HG03139 (cell line): ENCODE measurements around the gene SLC38A2.
"Not testable (repeated sequence)": the region's sequence is repeated elsewhere in the genome, so short reads cannot be mapped to it uniquely, and the experiment has no call there.

Source experiments
- ATAC-seq: cut with Tn5 transposase; IDR thresholded peaks from one replicate; pipeline ENCODE4 v1.9.1; 2021; ENCODE audit not compliant: unreplicated experiment

Gene SLC38A2

DNA sequence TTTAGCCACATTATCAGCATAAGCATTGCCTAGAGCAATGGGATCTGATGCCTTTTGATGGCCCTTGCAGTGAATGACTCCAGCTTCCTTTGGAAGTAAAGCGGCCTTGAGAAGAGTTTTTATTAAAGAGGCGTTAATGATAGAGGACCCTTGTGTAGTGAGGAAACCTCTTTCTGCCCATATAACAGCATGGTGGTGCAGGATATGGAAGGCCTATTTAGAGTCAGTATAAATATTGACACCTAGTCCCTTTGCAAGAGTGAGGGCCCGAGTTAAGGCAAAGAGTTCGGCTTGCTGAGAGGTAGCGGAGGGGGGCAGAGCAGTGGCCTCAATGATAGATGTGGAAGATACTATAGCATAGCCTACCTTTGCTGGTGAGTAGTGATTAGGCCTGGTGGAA lies 47.5 kb downstream of the SLC38A2 start:
- not testable (repeated sequence) for ATAC-seq

DNA sequence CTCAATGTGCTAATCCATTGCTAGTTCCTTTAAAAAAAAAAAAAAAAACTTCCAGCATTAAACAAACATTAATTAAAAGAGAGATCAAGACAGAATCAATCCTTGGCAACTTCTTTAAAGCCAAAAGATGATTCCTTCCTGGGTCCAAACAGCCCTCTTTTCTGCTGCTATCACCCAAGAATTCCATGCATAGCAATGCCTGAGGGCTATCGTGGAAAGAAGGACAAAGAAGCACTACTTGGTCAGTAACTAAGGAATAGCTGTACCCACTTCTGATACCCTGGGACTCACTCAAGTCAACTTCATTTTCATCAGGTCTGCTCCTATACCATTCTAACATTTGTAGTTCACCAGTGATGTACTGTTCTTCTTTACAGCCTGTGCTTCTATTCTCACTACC lies 51.8 kb downstream of the SLC38A2 start:
- no peak for ATAC-seq

DNA sequence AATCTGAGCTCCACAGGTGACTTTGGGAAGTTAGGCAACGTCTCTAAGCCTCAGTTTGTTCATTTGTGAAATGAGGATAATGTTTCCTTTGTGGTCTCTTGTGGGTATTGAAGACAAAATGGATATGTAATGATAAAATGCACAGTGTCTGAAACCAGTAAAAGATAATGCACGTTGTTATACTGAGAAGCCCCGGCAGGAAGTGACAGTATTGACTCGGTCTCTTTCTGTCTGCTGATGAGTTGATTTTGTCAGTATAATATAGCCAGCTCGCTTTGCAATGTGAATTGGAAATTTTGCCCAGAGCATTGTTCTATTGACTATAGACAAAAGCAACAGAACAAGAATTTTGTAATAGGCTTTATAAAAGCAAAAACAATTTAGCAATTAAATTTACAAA lies 54.5 kb downstream of the SLC38A2 start:
- no peak for ATAC-seq
